ENCODE results near the gene ABCB7.
"Not testable (repeated sequence)": the region's sequence is repeated elsewhere in the genome, so short reads cannot be mapped to it uniquely, and the experiment has no call there.

The ABCB7 gene

GRCh38 chrX:75155827-75156525, at the start of gene ABCB7:
TSS of gene ABCB7 (minus strand) at chrX:75156283. CDS start at chrX:75156272, 11 bp downstream.
- no peak for TF ChIP-seq CTCF (IDR thresholded peaks at IDR 0.05; ENCODE audit: control insufficient read depth, extremely low read depth, insufficient read depth)
- DNase-seq (ENCODE audit: low read depth) = peak; percentile 34
- peak within 1 kb of the TSS; percentile 77 for H3K4me3 ChIP-seq (ENCODE audit: low read depth, low read length)

GRCh38 chrX:75188415-75189206, 32.5 kb upstream of the ABCB7 start:
- H3K4me3 ChIP-seq (ENCODE audit: low read depth, low read length) = 0 out of 2 replicates have a peak overlapping the region, but pooled peaks have one; percentile 7
- not testable (repeated sequence) for DNase-seq (ENCODE audit: low read depth)

GRCh38 chrX:75181721-75182120, 25.6 kb upstream of the ABCB7 start:
- no peak for DNase-seq (ENCODE audit: low read depth)
- H3K4me3 ChIP-seq (ENCODE audit: low read depth, low read length) = no peak overlapping the region
- no peak for TF ChIP-seq CTCF (IDR thresholded peaks at IDR 0.05; ENCODE audit: control insufficient read depth, extremely low read depth, insufficient read depth)

GRCh38 chrX:75179536-75180293, 23.6 kb upstream of the ABCB7 start:
- H3K4me3 ChIP-seq (ENCODE audit: low read depth, low read length); DNase-seq (ENCODE audit: low read depth): not testable (repeated sequence)

- DNase-seq (ENCODE audit: low read depth); H3K4me3 ChIP-seq (ENCODE audit: low read depth, low read length): not testable (repeated sequence)
These were observed 16.3 kb upstream of the ABCB7 start for GRCh38 chrX:75172257-75172890.

- H3K4me3 ChIP-seq (ENCODE audit: low read depth, low read length) = no peak overlapping the region
- TF ChIP-seq CTCF (IDR thresholded peaks at IDR 0.05; ENCODE audit: control insufficient read depth, extremely low read depth, insufficient read depth) = no peak
- DNase-seq (ENCODE audit: low read depth) = no peak
These were observed 2.0 kb upstream of the ABCB7 start for GRCh38 chrX:75158054-75158453.

- no peak for DNase-seq (ENCODE audit: low read depth)
- no peak for TF ChIP-seq CTCF (IDR thresholded peaks at IDR 0.05; ENCODE audit: control insufficient read depth, extremely low read depth, insufficient read depth)
- peak overlapping the region; percentile 77 for H3K4me3 ChIP-seq (ENCODE audit: low read depth, low read length)
These were observed 455 bp upstream of the ABCB7 start for GRCh38 chrX:75156531-75156945.

GRCh38 chrX:75155447-75155826, 646 bp downstream of the ABCB7 start:
- H3K4me3 ChIP-seq (ENCODE audit: low read depth, low read length) = peak overlapping the region; percentile 77
- TF ChIP-seq CTCF (IDR thresholded peaks at IDR 0.05; ENCODE audit: control insufficient read depth, extremely low read depth, insufficient read depth) = no peak
- DNase-seq (ENCODE audit: low read depth) = no peak

Measured in LNCaP clone FGC (cell line).